ENCODE results near the gene AADACL4. TPM values are rescaled to one million over a fixed set of nuclear protein-coding genes. Genes with fewer than 3 reads are reported as not detected.

The AADACL4 gene
- total RNA-seq, 1 donor from 2014 or later, result not detected

DNA sequence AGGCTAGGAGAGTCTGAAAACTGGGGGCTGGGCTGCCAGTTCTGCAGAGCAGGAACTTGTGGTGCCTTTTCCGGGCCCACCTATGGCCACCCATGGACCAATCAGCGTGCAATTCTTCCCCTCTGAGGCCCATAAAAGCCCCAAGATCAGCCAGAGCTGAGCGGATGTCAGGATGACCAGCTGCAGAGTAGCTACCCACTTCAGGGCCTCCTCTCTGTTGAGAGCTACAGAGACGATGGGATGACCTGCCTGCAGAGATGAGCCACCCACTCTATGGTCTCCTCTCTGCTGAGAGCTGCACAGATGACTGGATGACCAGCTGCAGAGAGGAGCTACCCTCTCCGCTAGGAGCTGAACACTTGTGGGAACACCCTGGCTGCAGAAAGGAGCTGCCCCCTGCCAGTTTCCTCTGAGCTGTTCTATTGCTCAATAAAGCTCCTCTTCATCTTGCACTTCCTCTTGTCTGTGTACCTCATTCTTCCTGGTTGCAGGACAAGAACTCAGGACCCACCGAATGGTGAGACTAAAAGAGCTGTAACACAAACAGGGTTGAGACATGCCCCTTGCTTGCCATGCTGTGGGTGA lies 12.8 kb upstream of the AADACL4 start:
- Histone ChIP-seq H3K36me3 (no peaks in the 10 kb centered on the region), H3K4me1 (peaks cover 16% of the 10 kb centered on the region), H3K27ac (replicated peaks) (no peak overlapping the region), H3K27me3 (ENCODE audit: low read depth) (peaks cover 3% of the 10 kb centered on the region), H3K9me3 (replicated peaks) (no peaks in the 10 kb centered on the region), H3K4me3 (no peak overlapping the region)
- intact Hi-C loops (cut with micrococcal nuclease), result no loop called here
- TF ChIP-seq, protein P1, sequence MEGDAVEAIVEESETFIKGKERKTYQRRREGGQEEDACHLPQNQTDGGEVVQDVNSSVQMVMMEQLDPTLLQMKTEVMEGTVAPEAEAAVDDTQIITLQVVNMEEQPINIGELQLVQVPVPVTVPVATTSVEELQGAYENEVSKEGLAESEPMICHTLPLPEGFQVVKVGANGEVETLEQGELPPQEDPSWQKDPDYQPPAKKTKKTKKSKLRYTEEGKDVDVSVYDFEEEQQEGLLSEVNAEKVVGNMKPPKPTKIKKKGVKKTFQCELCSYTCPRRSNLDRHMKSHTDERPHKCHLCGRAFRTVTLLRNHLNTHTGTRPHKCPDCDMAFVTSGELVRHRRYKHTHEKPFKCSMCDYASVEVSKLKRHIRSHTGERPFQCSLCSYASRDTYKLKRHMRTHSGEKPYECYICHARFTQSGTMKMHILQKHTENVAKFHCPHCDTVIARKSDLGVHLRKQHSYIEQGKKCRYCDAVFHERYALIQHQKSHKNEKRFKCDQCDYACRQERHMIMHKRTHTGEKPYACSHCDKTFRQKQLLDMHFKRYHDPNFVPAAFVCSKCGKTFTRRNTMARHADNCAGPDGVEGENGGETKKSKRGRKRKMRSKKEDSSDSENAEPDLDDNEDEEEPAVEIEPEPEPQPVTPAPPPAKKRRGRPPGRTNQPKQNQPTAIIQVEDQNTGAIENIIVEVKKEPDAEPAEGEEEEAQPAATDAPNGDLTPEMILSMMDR (IDR thresholded peaks at IDR 0.05; ENCODE audit: borderline replicate concordance), result no peak
- DNase-seq, result no peak

DNA sequence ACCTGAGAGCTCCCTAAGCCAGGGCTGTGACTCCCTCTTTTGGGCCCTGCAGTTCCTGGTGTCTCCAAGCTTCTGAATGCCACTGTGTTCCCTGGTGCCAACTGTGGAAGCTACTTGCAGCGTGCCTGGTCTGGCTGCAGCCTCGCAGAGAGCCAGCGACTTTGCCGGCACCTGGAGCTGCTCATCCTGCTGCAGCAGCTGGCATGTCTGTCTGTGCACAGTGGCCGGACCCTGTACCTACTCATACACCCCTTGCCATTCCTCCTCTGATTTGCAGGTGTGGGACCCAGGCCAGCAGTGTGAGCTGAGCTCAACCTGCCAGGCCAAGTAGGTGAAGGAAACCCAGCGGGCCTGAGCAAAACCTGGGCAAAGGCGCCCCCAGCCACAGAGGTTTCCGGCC lies 12.3 kb upstream of the AADACL4 start:
- Histone ChIP-seq H3K27me3 (ENCODE audit: low read depth) (peaks cover 3% of the 10 kb centered on the region), H3K4me1 (peaks cover 18% of the 10 kb centered on the region), H3K4me3 (no peak overlapping the region), H3K36me3 (no peaks in the 10 kb centered on the region), H3K9me3 (replicated peaks) (no peaks in the 10 kb centered on the region), H3K27ac (replicated peaks) (no peak overlapping the region)
- TF ChIP-seq, protein P1 (IDR thresholded peaks at IDR 0.05; ENCODE audit: borderline replicate concordance), result no peak
- DNase-seq, result no peak
- intact Hi-C loops (cut with micrococcal nuclease), result no loop called here

DNA sequence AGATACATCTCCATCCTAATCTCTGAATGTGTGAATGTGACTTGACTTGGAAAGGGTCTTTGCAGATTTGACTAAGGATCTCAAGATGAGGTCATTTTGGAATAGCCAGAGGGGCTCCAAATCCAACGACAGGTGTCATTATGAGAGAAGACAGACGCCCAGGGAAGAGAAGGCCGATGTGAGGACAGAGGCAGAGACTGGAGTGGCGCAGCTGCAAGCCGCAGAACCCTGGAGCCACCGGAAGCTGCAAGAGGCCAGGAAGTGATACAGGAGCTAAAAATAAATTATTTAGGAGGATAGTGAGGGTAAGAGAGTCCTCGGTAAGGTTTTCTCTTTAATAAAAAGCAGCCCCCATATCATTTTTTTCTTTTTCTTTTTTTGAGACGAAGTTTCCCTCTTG lies 9.7 kb upstream of the AADACL4 start:
- Histone ChIP-seq H3K27me3 (ENCODE audit: low read depth) (peaks cover 3% of the 10 kb centered on the region), H3K4me3 (no peak overlapping the region), H3K9me3 (replicated peaks) (peaks cover 7% of the 10 kb centered on the region), H3K27ac (replicated peaks) (peak overlapping the region; percentile 86), H3K36me3 (no peaks in the 10 kb centered on the region), H3K4me1 (peaks cover 24% of the 10 kb centered on the region)
- TF ChIP-seq, protein P1 (IDR thresholded peaks at IDR 0.05; ENCODE audit: borderline replicate concordance), result no peak
- intact Hi-C loops (cut with micrococcal nuclease), result no loop called here
- DNase-seq, result no peak

DNA sequence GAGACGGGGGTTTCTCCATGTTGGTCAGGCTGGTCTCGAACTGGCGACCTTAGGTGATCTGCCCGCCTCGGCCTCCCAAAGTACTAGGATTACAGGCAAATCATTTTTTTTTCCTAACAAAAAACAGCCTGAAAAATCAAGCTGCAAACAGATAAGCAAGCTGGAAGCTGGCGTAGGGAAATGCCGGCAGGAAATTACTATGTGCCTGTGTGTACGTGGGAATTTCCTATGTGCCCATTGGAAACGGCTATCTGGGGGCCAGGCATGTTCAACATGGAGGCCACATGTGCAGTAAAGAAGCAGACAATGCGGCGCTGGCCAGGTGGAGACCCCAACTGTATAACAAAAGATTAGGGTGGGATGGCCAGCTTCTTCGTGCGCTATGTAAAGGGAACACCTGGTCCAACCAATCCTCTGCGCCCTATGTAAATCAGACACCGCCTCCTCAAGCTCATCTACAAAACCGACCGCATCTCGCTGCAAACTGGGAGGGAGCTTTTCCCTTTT lies 9.1 kb upstream of the AADACL4 start:
- DNase-seq, result no peak
- H3K9me3 ChIP-seq (replicated peaks), result peaks cover 13% of the 10 kb centered on the region
- H3K4me1 ChIP-seq, result peaks cover 24% of the 10 kb centered on the region
- H3K27me3 ChIP-seq (ENCODE audit: low read depth), result peaks cover 3% of the 10 kb centered on the region
- TF ChIP-seq, protein P1 (IDR thresholded peaks at IDR 0.05; ENCODE audit: borderline replicate concordance), result no peak
- intact Hi-C loops (cut with micrococcal nuclease), result no loop called here
- no peaks in the 10 kb centered on the region for H3K36me3 ChIP-seq
- peak overlapping the region; percentile 86 for H3K27ac ChIP-seq (replicated peaks)
- H3K4me3 ChIP-seq, result no peak overlapping the region

DNA sequence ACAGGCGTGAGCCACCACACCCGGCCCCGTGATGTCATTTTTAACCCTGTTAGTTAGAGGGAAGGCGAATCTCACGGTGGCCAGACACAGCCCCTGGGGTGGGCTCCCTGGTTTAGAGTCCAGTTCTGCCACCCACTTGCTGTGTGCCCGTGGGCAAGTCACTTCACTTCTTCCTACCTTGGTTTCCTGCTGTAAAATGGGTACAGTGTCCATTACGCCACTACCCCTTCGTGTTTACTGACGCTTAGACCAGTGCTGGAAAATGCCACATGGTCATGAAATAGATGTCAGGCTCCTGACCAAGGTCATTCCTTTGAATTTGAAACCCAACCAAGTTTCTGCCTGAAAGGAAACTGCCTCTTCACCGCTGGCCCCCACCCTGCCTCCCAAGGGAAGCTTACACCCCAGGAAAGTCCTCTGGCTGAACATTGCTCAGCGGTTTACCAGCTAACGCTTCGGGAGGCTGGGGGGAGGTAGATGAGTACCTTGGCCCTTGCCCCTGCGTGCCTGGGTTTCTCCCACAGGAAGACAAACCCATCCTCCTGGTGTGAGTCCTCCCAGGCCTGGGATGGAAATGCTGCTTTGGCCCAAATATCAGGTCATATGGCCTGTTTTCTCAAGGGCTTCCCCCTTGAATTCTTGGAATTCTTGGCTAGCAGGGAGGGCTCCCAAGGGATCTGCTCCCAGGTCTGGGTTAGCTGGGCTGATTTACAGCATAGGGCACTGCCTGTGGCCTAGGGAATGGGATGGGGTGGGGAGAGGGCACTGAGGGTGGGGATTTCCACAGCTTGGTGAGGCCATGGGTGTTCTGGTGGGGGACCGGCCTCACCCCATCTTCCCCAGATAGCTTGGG lies 7.6 kb upstream of the AADACL4 start:
- H3K4me3 ChIP-seq, result no peak overlapping the region

More for the DNA sequence above, 7.6 kb upstream of the AADACL4 start:
- TF ChIP-seq, protein P1 (IDR thresholded peaks at IDR 0.05; ENCODE audit: borderline replicate concordance), result no peak
- Histone ChIP-seq H3K36me3 (no peaks in the 10 kb centered on the region), H3K27ac (replicated peaks) (peak overlapping the region; percentile 86), H3K27me3 (ENCODE audit: low read depth) (no peaks in the 10 kb centered on the region), H3K9me3 (replicated peaks) (peaks cover 28% of the 10 kb centered on the region), H3K4me1 (peaks cover 24% of the 10 kb centered on the region)
- DNase-seq, result peak; percentile 69
- intact Hi-C loops (cut with micrococcal nuclease), result no loop called here

Data from left ventricle myocardium inferior (tissue), 1 donor.